ENCODE results near the gene MYH11. TPM values are rescaled to one million over a fixed set of nuclear protein-coding genes. Genes with fewer than 3 reads are reported as not detected.
"Not testable (repeated sequence)": the region's sequence is repeated elsewhere in the genome, so short reads cannot be mapped to it uniquely, and the experiment has no call there.

The MYH11 gene
- total RNA-seq, 1 experiment from 2014 or later: under 0.01 TPM

DNA sequence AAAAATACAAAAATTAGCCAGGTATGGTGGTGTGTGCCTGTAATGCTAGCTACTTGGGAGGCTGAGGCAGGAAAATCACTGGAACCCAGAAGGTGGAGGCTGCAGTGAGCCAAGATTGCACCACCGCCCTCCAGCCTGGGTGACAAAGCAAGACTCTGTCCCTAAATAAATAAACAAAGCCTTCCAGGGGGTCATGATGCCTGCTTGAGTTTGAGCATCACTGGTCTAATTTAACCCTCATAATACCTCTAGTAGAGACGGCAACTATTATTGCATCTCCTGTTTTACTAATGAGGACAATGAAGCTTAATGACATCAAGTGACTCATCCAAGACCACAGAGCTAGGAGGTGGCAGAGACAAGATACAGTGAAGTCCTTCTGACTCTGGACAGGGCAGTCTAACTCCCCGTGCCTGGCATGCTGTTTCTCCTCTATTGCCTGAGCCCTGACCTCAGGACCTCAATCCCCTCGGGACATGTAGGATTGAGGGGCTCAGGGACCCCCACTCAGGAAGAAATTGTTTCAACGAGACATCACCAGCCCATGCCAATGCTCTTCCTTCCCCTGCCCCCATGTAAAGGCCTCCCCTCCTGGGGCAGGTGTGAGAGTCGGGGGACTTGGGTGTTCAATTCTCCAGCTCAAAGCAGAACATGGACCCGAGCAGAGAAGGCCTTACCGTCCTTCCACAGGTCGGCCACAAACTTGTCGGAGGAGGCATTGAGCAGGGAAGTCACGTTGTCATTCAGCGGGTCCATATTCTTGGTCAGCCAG lies 103.9 kb downstream of the MYH11 start:
- no peak for DNase-seq (ENCODE audit: low read depth)

DNA sequence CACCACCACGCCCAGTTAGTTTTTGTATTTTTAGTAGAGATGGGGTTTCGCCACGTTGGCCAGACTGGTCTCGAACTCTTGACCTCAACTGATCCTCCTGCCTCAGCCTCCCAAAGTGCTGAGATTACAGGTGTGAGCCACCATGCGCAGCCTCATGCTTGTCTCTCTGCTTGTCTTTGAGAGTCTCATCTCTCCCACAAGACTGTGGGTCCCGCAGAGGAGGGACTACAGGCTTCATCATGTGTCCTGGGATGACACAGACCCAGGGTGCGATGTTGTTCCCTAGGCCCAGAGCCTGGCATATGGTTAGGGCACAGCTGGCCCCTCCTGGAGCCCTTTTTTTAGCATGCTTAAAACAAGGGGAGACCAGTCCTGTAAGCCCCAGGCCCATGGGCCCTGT lies 104.9 kb downstream of the MYH11 start:
- no peak for DNase-seq (ENCODE audit: low read depth)

DNA sequence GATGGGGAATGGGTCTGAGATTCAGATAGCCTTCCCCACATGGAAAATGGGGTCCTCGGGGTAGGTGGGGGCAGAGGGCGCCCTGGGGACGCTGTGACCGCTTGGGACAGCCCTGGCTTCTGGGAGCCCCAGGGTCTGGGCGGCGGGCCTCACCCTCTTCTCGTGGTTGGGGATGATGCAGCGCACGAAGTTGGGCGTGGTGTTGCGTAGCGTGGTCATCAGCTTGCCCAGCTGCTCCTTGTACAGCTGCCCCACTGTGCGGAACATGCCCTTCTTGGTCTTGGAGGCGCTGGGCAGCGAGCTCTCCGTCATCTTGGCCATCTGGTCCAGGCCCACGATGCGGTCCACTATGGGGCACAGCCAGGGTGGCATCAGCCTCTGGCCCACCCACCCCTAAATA lies 106.8 kb downstream of the MYH11 start:
- DNase-seq (ENCODE audit: low read depth): no peak

DNA sequence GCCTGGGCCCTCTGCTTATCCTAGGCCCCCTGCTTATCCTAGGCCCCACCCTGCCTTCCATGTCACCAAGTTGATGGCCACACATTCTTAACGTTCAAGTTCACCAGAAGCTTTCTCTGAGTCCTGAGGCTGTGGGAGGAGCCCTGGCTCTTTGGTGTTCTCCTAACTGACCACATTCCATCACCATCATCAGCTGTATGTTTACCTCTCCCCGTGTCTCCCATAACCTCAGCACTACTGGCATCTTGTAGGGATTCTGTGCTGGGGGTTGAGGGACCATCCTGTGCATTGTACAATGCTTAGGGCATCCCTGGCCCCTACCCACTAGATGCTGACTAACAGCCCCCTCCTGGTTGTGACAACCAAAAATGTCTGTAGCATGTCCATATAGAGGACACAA lies 107.5 kb downstream of the MYH11 start:
- DNase-seq (ENCODE audit: low read depth): no peak

DNA sequence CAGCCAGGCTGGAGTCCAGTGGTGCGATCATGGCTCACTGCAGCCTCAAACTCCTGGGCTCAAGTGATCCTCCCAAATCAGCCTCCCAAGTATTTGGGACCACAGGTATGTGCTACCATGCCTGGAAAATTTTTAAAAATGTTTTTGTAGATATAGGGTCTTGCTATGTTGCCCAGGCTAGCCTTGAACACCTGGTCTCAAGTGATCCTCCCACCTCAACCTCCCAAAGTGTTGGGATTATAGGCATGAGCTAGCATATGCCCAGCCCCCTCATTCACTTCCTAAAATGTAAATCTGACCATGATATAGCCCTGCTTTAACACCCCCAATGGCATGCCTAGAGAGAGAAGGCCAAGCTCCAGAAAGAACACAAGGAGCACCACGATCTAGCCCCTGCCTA lies 108.2 kb downstream of the MYH11 start:
- DNase-seq (ENCODE audit: low read depth): no peak

DNA sequence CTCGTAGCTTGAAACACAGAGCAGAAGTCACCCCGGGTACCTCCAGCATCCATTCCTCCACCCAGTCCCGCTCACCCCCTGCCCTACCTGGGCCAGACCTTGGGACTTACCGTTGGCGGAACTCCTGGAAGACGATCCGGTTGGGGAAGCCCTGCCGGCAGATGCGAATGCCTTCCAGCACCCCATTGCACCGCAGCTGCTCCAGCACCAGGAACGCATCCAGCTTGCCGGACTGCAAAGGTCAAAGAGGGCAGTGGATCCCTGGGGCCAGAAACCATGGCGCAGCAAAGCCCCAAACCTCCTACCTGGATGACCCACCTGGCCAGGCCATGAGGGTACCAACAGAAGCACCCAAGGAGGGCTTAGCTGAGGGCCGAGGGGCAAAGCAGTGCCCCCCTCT lies 108.9 kb downstream of the MYH11 start:
- no peak for DNase-seq (ENCODE audit: low read depth)

DNA sequence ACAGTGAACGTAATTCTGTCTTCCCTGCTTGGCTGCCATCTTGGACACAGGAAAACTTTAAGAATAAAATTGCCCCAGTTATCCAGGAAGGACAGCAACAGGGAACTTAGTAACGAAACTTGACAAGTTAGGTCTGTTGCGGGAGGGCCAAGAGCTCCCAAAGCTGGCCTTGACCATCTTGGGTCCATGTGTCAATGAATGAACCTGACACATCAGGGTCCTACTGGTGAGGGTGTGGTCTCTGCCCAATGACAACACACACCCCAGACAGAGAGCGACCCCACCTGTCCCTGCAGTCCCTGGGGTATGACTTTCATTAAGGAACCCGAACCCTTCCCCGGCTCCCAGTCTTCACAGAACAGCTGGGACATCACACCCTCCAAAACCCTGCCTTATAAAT lies 110.5 kb downstream of the MYH11 start:
- no peak for DNase-seq (ENCODE audit: low read depth)

DNA sequence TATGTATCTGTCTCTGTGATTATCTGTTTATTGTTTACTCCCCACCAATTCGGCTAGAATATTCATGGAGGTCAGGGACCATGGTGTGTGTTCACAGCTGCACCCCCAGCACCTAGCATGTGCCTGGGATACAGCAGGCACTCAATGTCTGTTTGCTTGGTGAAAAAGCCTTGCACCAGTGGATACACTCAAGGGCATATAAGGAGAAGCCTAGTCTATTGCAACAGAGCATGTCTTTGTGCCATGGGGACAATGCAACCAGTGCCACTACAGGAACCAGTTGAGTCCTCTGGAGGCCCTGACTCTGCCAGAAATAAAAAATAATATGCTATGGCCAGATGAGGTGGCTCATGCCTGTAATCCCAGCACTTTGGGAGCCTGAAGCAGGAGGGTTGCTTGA lies 113.2 kb downstream of the MYH11 start:
- no peak for DNase-seq (ENCODE audit: low read depth)

DNA sequence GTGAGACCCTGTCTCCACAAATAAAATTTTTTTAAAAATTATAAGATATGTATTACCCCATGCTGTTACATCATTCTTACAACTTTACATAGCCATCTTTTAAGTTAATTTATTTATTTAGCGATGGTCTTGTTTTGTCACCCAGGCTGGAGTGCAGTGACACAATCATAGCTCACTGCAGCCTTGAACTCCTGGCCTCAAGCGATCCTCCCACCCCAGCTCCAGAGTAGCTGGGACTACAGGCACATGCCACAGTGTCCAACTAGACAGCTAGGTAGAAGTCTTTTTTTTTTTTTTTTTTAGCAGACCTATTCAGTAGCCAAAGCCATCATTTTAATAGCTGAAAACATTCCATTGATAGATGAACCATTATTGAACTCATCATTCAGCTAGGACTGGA lies 114.1 kb downstream of the MYH11 start:
- DNase-seq (ENCODE audit: low read depth): no peak

DNA sequence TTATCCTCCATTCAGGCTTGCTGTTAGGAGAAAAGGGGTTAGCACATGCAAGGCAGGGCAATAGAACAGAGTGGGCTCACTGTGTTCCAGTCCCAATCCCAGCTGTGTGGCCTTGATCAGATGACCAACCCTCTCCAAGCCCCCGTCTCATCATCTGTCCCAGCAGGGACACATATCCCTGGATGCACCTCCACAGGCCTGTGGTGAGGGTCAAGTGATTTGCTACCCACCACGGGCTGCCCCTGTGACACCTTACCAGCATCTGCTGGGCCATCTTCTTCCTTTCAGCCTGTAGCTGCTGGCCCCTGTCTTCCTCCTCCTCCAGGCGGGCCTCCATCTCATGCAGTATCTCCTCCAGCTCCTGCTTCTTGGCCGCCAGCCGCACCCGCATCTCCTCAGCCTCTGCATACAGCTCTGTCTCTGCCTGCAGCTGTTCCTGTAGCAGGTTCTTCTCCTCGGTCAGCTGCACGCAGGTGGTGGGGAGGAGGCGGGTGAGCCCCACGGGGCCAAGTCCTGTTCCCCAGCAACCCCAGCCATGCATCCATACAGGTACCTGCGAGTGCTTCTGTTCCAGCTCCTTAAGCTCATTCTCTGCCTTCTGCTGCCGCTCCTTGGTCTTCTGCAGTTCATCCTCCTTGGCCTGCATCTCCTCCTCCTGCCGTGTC lies 115.5 kb downstream of the MYH11 start:
- DNase-seq (ENCODE audit: low read depth): no peak

DNA sequence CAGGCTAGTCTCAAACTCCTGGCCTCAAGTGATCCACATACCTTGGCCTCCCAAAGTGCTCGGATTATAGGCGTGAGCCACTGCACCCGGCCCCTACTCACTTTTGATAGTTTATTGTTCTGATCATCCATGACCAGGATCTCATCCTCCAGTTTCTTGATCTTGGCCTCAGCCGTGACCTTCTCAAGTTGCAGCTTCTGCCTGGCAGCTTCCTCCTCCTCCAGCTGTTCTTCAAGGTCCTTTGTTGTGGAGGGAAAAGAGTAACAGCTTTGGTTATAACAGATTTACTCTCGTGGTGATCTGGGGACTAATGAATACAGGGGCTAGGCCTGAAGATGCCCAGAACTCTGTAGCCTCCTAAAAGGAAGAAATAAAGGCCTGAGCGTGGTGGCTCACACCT lies 116.9 kb downstream of the MYH11 start:
- no peak for DNase-seq (ENCODE audit: low read depth)

DNA sequence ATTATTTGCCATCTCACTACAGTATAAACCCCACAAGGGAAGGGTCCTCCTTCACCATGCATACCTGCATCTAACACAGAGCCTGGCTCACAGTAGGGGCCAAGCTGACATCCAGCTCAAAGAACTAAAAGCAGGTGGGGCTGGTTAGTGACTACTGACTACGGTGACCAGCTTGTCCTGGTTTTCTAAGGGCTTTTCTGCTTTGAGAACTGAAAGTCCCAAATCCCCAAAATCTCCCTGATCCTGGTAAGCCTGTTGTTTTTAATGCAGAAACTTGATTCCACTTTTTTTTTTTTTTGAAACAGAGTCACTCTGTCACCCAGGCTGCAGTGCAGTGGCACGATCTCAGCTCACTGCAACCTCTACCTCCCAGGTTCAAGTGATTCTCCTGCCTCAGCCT lies 117.4 kb downstream of the MYH11 start:
- DNase-seq (ENCODE audit: low read depth): no peak

DNA sequence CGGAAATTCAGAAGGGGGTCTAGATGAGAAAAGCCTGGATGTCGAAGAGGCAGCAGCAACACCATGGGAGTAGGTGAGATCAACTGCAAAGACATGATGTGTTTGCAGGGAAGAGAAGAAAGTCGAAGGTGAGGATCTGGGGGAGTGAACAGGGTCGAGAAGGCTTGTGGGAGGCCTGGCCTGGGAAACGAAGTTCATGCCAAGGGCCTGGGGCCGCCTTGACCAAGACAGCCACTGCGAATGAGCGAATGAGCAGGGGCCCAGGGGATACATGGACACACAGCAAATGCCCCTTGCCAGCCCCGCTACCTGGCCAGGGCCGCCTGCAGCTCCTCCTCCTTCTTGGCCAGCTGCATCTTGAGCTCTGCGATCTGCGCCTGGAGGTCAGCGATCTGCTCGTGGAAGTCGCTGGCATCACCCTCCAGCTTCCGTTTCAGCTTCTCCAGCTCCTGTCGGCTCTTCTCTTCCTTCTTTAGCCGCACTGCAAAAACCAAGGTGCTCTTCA lies 119.6 kb downstream of the MYH11 start:
- no peak for DNase-seq (ENCODE audit: low read depth)

DNA sequence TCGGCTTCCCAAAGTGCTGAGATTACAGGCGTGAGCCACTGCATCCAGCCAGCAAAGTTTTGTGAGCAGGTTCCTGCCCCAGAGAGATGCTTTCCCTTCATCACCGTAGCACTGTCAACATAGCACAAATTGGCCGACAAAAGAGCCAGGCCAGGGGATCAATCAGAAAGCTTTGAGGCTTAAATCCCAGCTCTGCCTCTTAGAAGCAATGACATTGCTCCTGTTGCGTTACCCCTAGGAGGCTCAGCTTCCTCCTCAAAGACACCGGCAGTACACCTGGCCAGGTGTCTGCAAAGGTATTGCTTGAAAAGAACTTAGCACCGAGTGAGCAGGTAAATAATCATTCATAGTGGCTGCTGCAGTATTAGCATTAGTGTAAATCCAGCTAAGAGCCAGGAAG lies 120.3 kb downstream of the MYH11 start:
- no peak for DNase-seq (ENCODE audit: low read depth)

DNA sequence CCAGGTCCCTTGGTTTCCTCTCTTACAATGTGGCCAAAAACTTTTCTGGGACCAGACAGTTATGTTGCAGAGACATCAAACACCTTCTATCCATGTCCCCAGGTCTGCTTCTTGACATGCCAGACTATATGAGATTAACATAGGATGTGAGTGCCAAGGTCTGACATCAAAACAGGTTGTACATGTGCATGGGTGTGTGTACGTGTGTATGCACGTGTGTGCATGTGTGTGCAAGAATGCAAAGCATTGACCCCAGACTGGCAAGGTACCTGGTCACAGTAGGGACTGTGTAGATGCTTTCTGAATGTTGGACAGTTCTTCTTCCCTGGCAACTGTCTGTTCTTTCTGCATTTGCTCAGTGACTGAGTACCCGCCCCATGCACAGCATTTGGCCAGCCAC lies 121.2 kb downstream of the MYH11 start:
- DNase-seq (ENCODE audit: low read depth): no peak

DNA sequence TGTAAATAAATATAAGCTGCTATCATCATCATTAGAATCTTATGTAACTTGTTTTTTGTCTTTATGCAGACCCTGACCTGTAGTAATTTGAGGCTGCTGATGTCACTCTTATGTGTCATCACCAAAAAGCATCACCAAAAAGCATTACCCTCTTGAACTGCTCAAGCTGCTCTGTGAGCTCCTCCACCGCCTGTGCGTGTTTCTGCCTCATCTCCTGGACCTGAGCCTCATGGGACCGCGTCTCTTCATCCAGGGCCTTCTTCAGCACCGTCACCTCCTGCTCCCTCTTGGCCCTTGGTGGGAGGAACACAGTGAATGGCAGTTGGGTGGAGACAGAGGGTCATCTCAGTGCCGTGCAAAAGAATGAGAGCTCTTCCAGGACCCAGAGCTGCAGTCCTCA lies 124.4 kb downstream of the MYH11 start:
- no peak for DNase-seq (ENCODE audit: low read depth)

DNA sequence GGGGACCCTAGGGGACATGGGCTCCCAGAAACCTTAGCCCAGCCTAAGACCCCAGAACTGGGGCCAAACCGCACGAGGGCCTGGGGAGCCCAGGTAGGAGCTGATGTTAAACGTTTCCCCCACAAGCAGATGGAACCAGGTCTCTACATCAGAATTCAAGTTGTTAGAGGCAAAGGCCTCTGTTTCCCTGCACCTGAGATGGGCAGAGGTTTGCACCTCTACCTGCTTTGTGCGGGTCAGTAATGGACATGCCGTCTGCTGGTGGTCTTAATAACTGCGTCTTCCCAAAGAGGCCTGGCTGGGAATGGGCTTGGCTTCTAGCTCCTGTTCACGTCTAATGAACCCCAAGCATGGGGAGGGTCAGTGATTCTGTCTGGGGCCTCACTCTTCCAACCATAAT lies 127.7 kb downstream of the MYH11 start:
- no peak for DNase-seq (ENCODE audit: low read depth)

DNA sequence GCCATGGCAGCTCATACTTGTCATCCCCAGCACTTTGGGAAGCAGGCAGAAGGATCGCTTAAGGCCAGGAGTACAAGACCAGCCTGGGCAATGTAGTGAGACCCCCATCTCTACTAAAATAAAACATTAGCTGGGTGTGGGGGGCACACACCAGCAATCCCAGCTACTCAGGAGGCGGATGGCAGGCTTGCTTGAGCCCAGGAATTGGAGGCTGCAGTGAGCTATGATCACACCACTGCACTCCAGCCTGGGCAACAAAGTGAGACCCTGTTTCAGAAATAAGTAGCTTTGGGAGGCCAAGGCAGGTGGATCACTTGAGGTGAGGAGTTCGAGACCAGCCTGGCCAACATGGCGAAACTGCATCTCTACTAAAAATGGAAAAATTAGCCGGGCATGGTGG lies 129.1 kb downstream of the MYH11 start:
- not testable (repeated sequence) for DNase-seq (ENCODE audit: low read depth)

DNA sequence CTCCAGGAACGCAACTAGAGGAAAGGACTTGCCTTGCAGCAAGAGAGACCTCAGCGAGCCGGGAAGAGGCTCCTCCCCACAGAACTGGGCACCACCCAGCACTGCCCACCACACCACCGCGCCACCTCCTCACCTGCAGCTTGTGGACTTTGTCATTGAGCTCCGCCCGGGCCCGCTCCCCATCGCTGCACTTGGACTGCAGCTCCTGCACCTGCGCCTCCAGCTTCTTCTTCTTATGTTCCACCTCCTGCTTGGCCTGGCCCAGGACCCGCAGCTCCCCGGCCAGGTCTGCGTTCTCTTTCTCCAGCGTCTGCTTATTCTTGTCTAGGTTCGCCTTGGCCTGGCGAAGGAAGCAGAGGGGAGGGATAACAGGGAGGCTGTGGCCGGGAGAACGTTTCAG lies 130.1 kb downstream of the MYH11 start:
- no peak for DNase-seq (ENCODE audit: low read depth)

DNA sequence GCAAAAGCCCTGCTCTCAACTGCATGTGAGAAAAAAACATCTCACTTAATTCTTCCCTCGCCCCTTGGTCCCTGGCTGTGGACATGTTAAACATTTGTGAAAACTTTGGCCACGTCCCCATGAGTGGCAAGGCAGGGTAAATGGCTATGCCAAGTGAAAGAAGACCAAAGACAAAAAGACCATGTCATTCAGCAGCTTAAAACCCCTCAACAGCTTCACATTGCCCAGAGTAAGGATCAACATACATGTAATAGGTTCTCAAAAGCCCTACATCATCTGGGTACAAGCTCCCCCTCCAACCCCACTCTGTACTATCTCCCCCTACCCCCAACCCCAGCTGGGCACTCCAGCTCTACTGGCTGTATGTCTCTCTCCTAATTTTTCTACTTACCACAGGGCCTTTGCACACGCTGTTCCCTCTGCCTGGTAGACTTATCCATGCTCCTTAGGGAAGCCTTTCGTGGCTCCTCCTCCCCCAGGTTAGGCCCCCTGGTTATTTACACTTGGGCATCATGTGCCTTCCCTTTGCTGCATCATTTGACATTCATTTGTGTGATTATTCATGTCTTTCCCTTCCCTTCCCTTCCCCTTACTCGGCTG lies 131.1 kb downstream of the MYH11 start:
- no peak for DNase-seq (ENCODE audit: low read depth)

DNA sequence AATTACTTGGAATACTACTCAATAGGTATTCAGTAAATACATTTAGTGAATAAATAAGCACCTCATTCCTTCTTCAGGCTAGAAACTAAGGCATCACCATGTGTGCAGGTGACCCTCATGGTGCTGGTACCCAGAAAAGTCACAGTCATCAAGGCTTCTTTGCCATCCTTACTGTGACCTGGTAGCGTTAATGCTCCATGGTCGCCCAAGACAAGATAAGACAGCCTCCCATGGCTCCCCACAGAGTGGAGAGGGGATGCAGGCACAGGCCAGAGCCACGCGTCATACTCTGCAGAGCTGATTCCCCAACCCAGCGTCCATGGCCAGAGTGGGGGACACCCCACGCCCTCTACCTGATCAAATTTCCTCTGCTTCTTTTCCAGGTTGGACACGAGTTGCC lies 133.0 kb downstream of the MYH11 start:
- no peak for DNase-seq (ENCODE audit: low read depth)

DNA sequence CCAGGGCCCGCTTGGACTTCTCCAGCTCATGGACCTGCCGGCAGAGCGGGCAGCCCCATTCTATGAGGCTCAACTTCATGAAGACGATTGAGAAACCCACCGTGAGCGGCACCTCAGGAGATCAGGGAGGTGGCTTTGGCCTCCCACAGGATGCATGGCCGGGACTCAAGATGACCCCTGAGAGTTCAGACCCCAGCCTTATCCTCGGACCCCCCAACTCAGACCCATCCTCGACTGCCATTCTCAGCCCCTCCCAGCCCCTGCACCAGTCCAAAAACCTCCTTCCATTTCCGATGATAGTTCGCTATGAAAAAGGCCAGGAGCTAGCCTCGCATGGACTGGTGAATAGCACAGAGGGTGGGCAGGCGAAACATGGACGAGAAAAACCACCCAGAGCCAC lies 135.8 kb downstream of the MYH11 start:
- no peak for DNase-seq (ENCODE audit: low read depth)

Data from Daoy (cell line).